Caco-2 (cell line): ENCODE data around the gene EML3. TPM values are rescaled to one million over a fixed set of nuclear protein-coding genes. Genes with fewer than 3 reads are reported as not detected.
A peak's percentile ranks its signal among the peaks of the same experiment; 100 is the strongest.

ENCODE experiments used
- BruUV-seq: library from RNA; stranded (reverse); fragments of 400-500 nt; replicated peaks from 2 replicates; lab custom pipeline; 2021; lab: Mats Ljungman, UMichigan
- CTCF ChIA-PET: fragments of 300-600 bp; sonication (Branson Sonifier 250); formaldehyde crosslinking; loops from one replicate; lab custom pipeline; 2022; ENCODE audit warnings: antibody characterized with exemption; lab: Charles Lee
- POLR2A ChIA-PET: fragments of 300-600 bp; sonication (Branson Sonifier 250); formaldehyde crosslinking; loops from one replicate; lab custom pipeline; 2022; ENCODE audit warnings: antibody characterized with exemption; lab: Charles Lee
- DNase-seq, 2 experiments: peaks; one replicate each; pipeline versions ENCODE4 v3.0.0 to v3.0.0-alpha.2; 2020 to 2022
- H3K27me3 ChIP-seq: replicated peaks from 2 replicates; pipeline ENCODE4 v1.6.0; 2011; ENCODE audit warnings: low read length; ENCODE audit not compliant: control insufficient read depth, insufficient read depth
- H3K36me3 ChIP-seq: 2 replicates; pipeline ENCODE4 v1.5.1; 2011; ENCODE audit warnings: low read length; ENCODE audit not compliant: control insufficient read depth, insufficient read depth
- H3K4me1 ChIP-seq: fragments of 250-450 bp; sonication (Bioruptor Pico); 2 replicates; pipeline ENCODE4 v1.5.1; 2020; ENCODE audit warnings: mild to moderate bottlenecking
- H3K4me3 ChIP-seq: 2 replicates; pipeline ENCODE4 v1.5.1; 2011; ENCODE audit warnings: low read depth, mild to moderate bottlenecking, control low read depth, low read length
- H3K9me3 ChIP-seq: fragments of 250-450 bp; sonication (Bioruptor Pico); 2 replicates; pipeline ENCODE4 v1.5.1; 2020; ENCODE audit warnings: mild to moderate bottlenecking, moderate library complexity
- H3K27ac Mint-ChIP-seq: one replicate; pipeline ENCODE4 v1.8.0; 2022; ENCODE audit warnings: mixed read lengths; ENCODE audit not compliant: unreplicated experiment
- H3K27me3 Mint-ChIP-seq: one replicate; pipeline ENCODE4 v1.8.0; 2022; ENCODE audit warnings: mixed read lengths; ENCODE audit not compliant: insufficient read depth, unreplicated experiment
- H3K36me3 Mint-ChIP-seq: one replicate; pipeline ENCODE4 v1.8.0; 2022; ENCODE audit warnings: mild to moderate bottlenecking, mixed read lengths; ENCODE audit not compliant: insufficient read depth, unreplicated experiment
- H3K4me1 Mint-ChIP-seq: one replicate; pipeline ENCODE4 v1.8.0; 2022; ENCODE audit warnings: low read depth, mixed read lengths; ENCODE audit not compliant: unreplicated experiment
- H3K4me3 Mint-ChIP-seq: one replicate; pipeline ENCODE4 v1.8.0; 2022; ENCODE audit warnings: mild to moderate bottlenecking, moderate library complexity, mixed read lengths; ENCODE audit not compliant: unreplicated experiment
- H3K9me3 Mint-ChIP-seq: one replicate; pipeline ENCODE4 v1.8.0; 2022; ENCODE audit warnings: mixed read lengths; ENCODE audit not compliant: unreplicated experiment
- CTCF ChIP-seq, 2 experiments: fragments of 200-600 bp in 1 of 2; IDR thresholded peaks; 1 replicate in 1 of 2; 2 replicates in 1 of 2; pipeline versions ENCODE4 v1.5.1 to v1.8.0; 2011 to 2022; ENCODE audit warnings: antibody characterized with exemption in 1 of 2, control low read depth in 1 of 2, inconsistent platforms in 1 of 2, low read depth in 1 of 2, low read length in 1 of 2, mild to moderate bottlenecking in 1 of 2, moderate library complexity in 1 of 2; ENCODE audit not compliant: insufficient read depth in 1 of 2, severe bottlenecking in 1 of 2, unreplicated experiment in 1 of 2
- intact Hi-C: fragments of 100-400 bp; cut with micrococcal nuclease; formaldehyde crosslinking; loops from one replicate; pipeline ENCODE4 v1.10.0; 2022; ENCODE audit not compliant: unreplicated experiment
- total RNA-seq: library from RNA; stranded (reverse); gene quantifications from 2 replicates; pipeline ENCODE4 v1.2.3, GENCODE V29; 2022

EML3 gene
- total RNA-seq, 1 experiment from 2014 or later, result 61.2 TPM

GRCh38 chr11:62554387-62555167 is 58.0 kb downstream of the EML3 start:
- H3K27me3 Mint-ChIP-seq, result no peaks in the 10 kb centered on the region
- H3K27ac Mint-ChIP-seq, result peak overlapping the region; percentile 96
- TF ChIP-seq CTCF (IDR thresholded peaks at IDR 0.05; ENCODE audit: insufficient read depth in 1 of 2, low read depth in 1 of 2, low read length in 1 of 2, severe bottlenecking in 1 of 2, unreplicated experiment in 1 of 2), result no peak
- H3K36me3 Mint-ChIP-seq, result peaks cover 88% of the 10 kb centered on the region
- ChIA-PET CTCF (interaction anchor here (1.4 to 2.7 kb wide), 4 partner anchors 11 to 130 kb away, joined by 4 to 31 read pairs (median 9); partner anchors contain the start of gene TUT1), POLR2A (interaction anchor here (0.8 to 2.5 kb wide), 5 partner anchors 10 to 40 kb away, joined by 3 to 34 read pairs (median 4); partner anchors contain the start of genes EEF1G and TUT1)
- peak; percentile 51 to 62 for DNase-seq
- Histone ChIP-seq H3K27me3 (no peaks in the 10 kb centered on the region), H3K4me3 (no peak overlapping the region), H3K9me3 (no peaks in the 10 kb centered on the region), H3K36me3 (peaks cover 2% of the 10 kb centered on the region; the same call in 1 of the 2 replicates), H3K4me1 (peaks cover 83% of the 10 kb centered on the region)
- intact Hi-C loops, result no loop called here
- H3K9me3 Mint-ChIP-seq, result no peaks in the 10 kb centered on the region
- H3K4me3 Mint-ChIP-seq, result peak overlapping the region; percentile 71
- H3K4me1 Mint-ChIP-seq, result peaks cover 55% of the 10 kb centered on the region
- BruUV-seq, result no TSS peak

DNA sequence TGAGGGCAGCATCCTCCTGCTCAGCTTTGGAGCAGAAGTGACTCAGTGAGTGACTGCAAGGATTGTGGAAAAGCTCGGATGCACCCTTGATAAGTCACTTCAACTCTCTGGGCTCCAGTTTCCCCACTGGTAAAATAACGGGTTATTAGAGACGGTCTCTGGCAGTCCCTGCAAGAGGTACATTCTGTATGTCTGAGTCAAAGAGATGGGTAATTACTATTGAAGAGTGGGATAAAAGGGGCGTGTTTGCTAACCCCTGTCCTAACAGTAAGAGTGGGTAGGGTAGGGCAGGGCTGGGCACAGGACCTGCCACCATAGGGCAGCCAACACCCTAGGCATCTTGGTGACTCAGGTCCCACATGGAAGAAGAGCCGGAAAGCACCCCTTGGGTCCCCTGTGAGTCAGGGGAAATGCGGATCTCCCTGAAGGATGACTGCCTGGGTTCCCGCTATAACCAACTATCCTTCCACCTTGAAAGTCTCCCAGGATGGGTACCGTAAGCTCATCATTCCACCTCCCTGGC is 58.7 kb downstream of the EML3 start:
- H3K4me3 ChIP-seq, result no peak overlapping the region

More for the DNA sequence above, 58.7 kb downstream of the EML3 start:
- TF ChIP-seq CTCF (IDR thresholded peaks at IDR 0.05; ENCODE audit: insufficient read depth in 1 of 2, low read depth in 1 of 2, low read length in 1 of 2, severe bottlenecking in 1 of 2, unreplicated experiment in 1 of 2), result no peak
- H3K4me1 ChIP-seq, result peaks cover 83% of the 10 kb centered on the region
- H3K9me3 ChIP-seq, result no peaks in the 10 kb centered on the region
- CTCF ChIA-PET, result interaction anchor here (1.1 to 2.7 kb wide), 7 partner anchors 10 to 161 kb away, joined by 3 to 31 read pairs (median 7); partner anchors contain the start of genes EEF1G and TUT1
- H3K27me3 ChIP-seq, result no peaks in the 10 kb centered on the region
- peak overlapping the region; percentile 71 for H3K4me3 Mint-ChIP-seq
- H3K9me3 Mint-ChIP-seq, result no peaks in the 10 kb centered on the region
- no TSS peak for BruUV-seq
- no peaks in the 10 kb centered on the region for H3K36me3 ChIP-seq
- H3K27ac Mint-ChIP-seq, result peak overlapping the region; percentile 96
- POLR2A ChIA-PET, result interaction anchor here (0.8 to 2.5 kb wide), 5 partner anchors 9 to 39 kb away, joined by 3 to 34 read pairs (median 6); partner anchors contain the start of genes EEF1G and TUT1
- no peak for DNase-seq
- no peaks in the 10 kb centered on the region for H3K27me3 Mint-ChIP-seq
- peaks cover 88% of the 10 kb centered on the region for H3K36me3 Mint-ChIP-seq
- intact Hi-C loops, result loop anchor here (2.0 kb wide), 1 partner anchor 57 kb away; no protein-coding TSS in a partner anchor
- H3K4me1 Mint-ChIP-seq, result peaks cover 52% of the 10 kb centered on the region
